HUES6 (cell line): ENCODE measurements around the gene UBE2D2.
"Not testable (repeated sequence)": the region's sequence is repeated elsewhere in the genome, so short reads cannot be mapped to it uniquely, and the experiment has no call there.

Source experiments
- H3K27ac ChIP-seq: 2 replicates; pipeline ENCODE4 v1.7.0; 2013; ENCODE audit warnings: low read depth, mild to moderate bottlenecking, low read length, inconsistent platforms
- H3K27me3 ChIP-seq: 2 replicates; pipeline ENCODE4 v1.6.1; 2013; ENCODE audit warnings: low read length; ENCODE audit not compliant: control insufficient read depth, insufficient read depth
- H3K36me3 ChIP-seq: 2 replicates; pipeline ENCODE4 v1.6.1; 2013; ENCODE audit warnings: low read length; ENCODE audit not compliant: control insufficient read depth, insufficient read depth
- H3K4me1 ChIP-seq: 2 replicates; pipeline ENCODE4 v1.6.1; 2013; ENCODE audit warnings: low read length; ENCODE audit not compliant: control insufficient read depth, insufficient read depth
- H3K4me3 ChIP-seq: 2 replicates; pipeline ENCODE4 v1.5.1; 2013; ENCODE audit warnings: low read depth, low read length
- H3K9ac ChIP-seq: one replicate; pipeline ENCODE4 v1.6.1; 2013; ENCODE audit warnings: mild to moderate bottlenecking, low read length
- H3K9me3 ChIP-seq: 2 replicates; pipeline ENCODE4 v1.6.1; 2013; ENCODE audit warnings: low read depth, low read length; ENCODE audit not compliant: control insufficient read depth, insufficient read depth

The UBE2D2 gene

DNA sequence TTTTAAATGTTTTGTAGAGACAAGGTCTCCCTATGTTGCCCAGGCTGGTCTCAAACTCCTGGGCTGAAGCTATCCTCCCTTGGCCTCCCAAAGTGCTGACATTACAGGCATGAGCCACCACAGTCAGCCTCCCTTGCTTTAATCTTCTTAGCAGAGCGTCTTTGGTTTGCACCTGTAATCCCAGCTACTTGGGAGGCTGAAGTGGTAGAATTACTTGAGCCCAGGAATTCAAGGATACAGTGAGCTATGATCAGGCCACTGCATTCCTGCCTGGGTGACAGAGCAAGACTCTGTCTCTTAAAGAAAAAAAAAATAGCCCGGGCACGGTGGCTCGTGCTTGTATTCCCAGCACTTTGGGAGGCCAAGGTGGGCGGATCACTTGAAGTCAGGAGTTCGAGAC, 27.8 kb downstream of the UBE2D2 start:
- no peaks in the 10 kb centered on the region for H3K27me3 ChIP-seq
- H3K36me3 ChIP-seq = peaks cover 32% of the 10 kb centered on the region
- no peak overlapping the region for H3K9ac ChIP-seq
- no peak overlapping the region for H3K4me3 ChIP-seq
- H3K9me3 ChIP-seq = no peaks in the 10 kb centered on the region
- H3K4me1 ChIP-seq = no peaks in the 10 kb centered on the region
- no peak overlapping the region for H3K27ac ChIP-seq

DNA sequence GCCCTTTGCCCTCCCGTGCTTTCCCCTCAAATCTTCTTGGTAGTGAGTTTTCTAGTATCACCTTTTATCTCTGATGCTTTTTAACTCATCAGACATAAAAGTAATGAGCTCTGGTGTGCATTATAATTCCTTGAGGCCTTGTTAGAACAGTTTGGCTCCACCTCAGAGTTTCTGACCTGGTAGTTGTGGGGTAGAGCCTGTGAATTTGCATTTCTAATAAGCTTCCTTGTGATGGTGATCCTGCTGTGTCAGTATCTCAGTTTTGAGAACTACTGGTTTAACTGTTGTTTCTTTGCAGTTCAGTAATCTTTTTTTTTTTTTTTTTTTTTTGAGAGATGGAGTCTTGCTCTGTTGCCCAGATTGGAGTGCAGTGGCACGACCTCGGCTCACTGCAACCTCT, 31.1 kb downstream of the UBE2D2 start:
- Histone ChIP-seq H3K27ac (no peak overlapping the region), H3K4me1 (no peaks in the 10 kb centered on the region), H3K9ac (no peak overlapping the region)

DNA sequence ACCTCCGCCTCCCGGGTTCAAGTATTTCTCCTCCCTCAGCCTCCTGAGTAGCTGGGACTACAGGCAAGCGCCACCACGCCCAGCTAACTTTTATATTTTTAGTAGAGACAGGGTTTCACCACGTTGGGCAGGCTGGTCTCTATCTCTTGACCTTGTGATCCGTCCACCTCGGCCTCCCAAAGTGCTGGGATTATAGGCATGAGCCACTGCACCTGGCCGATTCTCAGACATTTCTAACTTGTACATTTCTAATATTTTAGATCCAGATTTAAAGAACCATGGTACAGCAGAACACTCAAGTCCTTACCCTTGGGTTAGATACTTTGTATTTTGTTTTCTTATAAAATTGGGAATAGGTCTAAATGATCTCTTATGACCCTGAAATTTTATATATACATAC, 31.9 kb downstream of the UBE2D2 start:
- H3K4me3 ChIP-seq, H3K27ac ChIP-seq, H3K27me3 ChIP-seq, H3K9ac ChIP-seq, H3K9me3 ChIP-seq, H3K4me1 ChIP-seq: not testable (repeated sequence)
- H3K36me3 ChIP-seq = peaks cover 16% of the 10 kb centered on the region; the same call in 1 of the 2 replicates

More for the DNA sequence above, 31.1 kb downstream of the UBE2D2 start:
- Histone ChIP-seq H3K9me3 (no peaks in the 10 kb centered on the region), H3K27me3 (no peaks in the 10 kb centered on the region), H3K4me3 (no peak overlapping the region), H3K36me3 (peaks cover 16% of the 10 kb centered on the region; the same call in 1 of the 2 replicates)

DNA sequence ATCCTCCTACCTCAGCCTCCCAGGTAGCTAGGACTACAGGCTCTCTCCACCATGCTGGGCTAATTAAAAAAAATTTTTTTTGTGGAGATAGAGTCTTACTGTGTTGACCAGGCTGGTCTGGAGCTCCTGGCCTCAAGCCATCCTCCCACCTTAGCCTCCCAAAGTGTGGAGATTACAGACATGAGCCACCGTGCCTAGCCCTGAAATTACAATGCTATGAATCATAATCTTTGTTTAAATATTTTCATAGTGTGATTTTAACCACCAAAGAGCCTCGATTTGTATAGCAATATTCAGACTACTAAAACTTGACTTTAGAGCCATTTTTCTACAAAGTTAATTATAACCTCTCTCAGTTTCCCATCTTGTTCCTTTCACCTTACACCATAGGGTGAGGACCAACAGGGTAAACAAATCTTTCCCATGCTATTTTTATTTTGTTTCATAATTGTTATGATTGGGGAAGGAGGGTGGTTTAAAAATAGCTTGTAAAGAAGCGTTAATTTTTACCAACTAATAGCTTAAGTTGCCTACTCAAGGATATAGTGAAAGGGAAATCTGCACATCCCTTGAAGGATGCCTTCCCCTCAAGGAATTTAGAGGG, 32.7 kb downstream of the UBE2D2 start:
- no peaks in the 10 kb centered on the region for H3K27me3 ChIP-seq
- H3K9ac ChIP-seq = no peak overlapping the region
- no peaks in the 10 kb centered on the region for H3K4me1 ChIP-seq
- H3K36me3 ChIP-seq = peaks cover 9% of the 10 kb centered on the region; the same call in 1 of the 2 replicates
- H3K9me3 ChIP-seq = no peaks in the 10 kb centered on the region
- no peak overlapping the region for H3K27ac ChIP-seq
- H3K4me3 ChIP-seq = no peak overlapping the region

DNA sequence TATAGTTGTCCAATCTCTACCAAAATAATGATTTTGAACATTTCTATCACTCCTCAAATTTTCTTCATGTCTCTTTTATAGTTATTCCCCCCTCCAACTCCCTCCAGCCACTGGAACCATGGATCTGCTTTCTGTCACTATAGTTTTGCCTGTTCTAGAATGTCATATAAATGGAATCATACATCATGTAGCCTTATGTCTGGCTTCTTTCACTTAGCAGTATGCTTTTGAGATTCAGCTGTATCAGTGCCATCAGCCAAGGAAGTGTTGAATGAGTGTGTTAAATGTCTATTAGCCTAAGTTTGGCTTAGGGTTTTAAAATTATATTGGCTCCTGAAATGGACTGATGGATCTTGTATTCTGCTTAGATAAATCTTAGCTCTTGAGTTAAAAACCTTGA, 36.0 kb downstream of the UBE2D2 start:
- H3K36me3 ChIP-seq = peaks cover 23% of the 10 kb centered on the region
- H3K4me3 ChIP-seq = no peak overlapping the region
- H3K27ac ChIP-seq = no peak overlapping the region
- H3K4me1 ChIP-seq = no peaks in the 10 kb centered on the region
- no peak overlapping the region for H3K9ac ChIP-seq
- H3K27me3 ChIP-seq = no peaks in the 10 kb centered on the region
- no peaks in the 10 kb centered on the region for H3K9me3 ChIP-seq

DNA sequence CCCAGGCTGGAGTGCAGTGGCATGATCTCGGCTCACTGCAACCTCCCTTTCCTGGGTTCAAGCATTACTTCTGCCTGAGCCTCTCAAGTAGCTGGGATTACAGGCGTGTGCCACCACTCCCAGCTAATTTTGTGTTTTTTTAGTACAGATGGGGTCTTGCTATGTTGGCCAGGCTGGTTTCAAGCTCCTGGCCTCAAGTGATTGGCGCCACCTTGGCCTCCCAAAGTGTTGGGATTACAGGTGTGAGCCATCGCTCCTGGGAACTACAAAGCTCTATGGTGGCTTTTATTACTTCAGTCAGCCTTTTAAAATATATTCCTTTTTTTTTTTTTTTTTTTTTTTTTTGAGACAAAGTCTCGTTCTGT, 37.4 kb downstream of the UBE2D2 start:
- not testable (repeated sequence) for H3K27me3 ChIP-seq, H3K4me1 ChIP-seq, H3K9ac ChIP-seq, H3K27ac ChIP-seq, H3K4me3 ChIP-seq, H3K9me3 ChIP-seq
- peaks cover 37% of the 10 kb centered on the region for H3K36me3 ChIP-seq

DNA sequence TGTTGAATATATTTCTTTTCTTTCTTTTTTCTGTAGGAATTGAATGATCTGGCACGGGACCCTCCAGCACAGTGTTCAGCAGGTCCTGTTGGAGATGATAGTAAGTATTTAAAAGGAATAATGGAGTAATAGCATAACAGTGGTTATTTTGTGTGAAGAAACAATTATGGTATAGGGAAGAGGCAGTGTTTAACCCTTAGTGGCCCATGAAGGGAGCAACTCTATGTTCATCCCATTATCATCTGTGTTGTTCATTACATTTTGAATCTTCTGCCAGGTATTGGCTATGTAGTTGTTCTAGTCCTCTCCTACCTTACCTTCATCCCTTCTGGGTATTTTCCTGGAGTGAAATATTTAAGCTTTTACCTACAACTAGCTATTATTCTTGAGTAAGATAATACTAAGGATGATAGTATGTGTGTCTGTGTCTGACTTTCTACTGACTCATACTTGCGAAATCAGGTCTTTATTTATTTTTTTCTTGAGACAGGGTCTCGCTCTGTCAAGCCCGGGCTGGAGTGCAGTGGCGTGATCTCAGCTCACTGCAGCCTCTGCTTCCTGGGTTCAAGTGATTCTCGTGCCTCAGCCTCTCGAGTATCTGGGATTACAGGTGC, 39.3 kb downstream of the UBE2D2 start:
- Histone ChIP-seq H3K4me1 (no peaks in the 10 kb centered on the region), H3K27ac (no peak overlapping the region), H3K36me3 (peaks cover 52% of the 10 kb centered on the region)

DNA sequence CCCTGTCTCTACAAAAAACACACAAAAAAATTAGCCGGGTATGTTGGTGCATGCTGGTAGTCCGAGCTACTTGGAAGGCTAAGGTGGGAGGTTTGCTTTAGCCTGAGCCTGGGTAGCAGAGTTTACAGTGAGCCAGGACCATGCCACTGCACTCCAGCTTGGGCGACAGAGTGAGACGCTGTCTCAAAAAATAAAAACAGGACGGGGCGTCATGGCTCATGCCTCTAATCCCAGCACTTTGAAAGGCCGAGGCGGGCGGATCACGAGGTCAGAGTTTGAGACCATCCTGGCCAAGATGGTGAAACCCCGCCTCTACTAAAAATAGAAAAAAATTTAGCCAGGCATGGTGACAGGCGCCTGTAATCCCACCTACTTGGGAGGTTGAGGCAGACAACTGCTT, 40.3 kb downstream of the UBE2D2 start:
- Histone ChIP-seq H3K27me3 (no peaks in the 10 kb centered on the region), H3K4me3 (no peak overlapping the region), H3K36me3 (peaks cover 56% of the 10 kb centered on the region), H3K27ac (no peak overlapping the region), H3K4me1 (no peaks in the 10 kb centered on the region), H3K9me3 (no peaks in the 10 kb centered on the region), H3K9ac (no peak overlapping the region)

More for the DNA sequence above, 39.3 kb downstream of the UBE2D2 start:
- Histone ChIP-seq H3K4me3 (no peak overlapping the region), H3K27me3 (no peaks in the 10 kb centered on the region), H3K9ac (no peak overlapping the region), H3K9me3 (no peaks in the 10 kb centered on the region)

DNA sequence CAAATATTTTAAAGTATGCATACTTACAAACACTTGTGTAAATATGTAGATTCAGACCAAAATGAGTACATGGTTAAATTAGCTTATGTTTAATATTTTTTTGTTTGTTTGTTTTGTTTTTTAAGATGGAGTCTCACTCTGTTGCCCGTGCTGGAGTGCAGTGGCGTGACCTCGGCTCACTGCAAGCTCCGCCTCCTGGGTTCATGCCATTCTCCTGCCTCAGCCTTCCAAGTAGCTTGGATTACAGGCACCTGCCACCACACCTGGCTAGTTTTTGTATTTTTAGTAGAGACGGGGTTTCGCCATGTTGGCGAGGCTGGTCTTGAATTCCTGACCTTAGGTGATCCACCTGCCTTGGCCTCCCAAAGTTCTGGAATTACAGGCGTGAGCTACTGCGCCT, 40.8 kb downstream of the UBE2D2 start:
- H3K9ac ChIP-seq, H3K4me3 ChIP-seq, H3K4me1 ChIP-seq, H3K27ac ChIP-seq, H3K9me3 ChIP-seq, H3K27me3 ChIP-seq: not testable (repeated sequence)
- H3K36me3 ChIP-seq = peaks cover 58% of the 10 kb centered on the region

DNA sequence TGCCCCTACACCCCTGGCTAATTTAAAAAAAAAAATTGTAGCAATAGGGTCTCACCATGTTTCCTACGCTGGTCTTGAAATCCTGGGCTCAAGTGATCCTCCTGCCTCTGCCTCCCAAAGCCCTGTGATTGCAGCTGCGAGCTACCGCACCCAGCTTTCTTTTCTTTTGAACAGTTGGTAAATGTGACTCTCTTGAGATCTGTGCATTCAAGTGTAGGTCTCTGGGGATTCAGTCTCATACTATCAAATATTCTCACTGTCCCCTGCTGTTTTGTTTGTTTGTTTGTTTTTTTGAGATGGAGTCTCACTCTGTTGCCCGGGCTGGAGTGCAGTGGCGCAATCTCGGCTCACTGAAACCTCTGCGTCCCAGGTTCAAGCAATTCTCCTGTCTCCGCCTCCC, 44.7 kb downstream of the UBE2D2 start:
- H3K27me3 ChIP-seq = no peaks in the 10 kb centered on the region
- no peak overlapping the region for H3K27ac ChIP-seq
- peaks cover 54% of the 10 kb centered on the region for H3K36me3 ChIP-seq
- no peak overlapping the region for H3K4me3 ChIP-seq
- H3K9ac ChIP-seq = no peak overlapping the region
- H3K4me1 ChIP-seq = no peaks in the 10 kb centered on the region
- no peaks in the 10 kb centered on the region for H3K9me3 ChIP-seq

DNA sequence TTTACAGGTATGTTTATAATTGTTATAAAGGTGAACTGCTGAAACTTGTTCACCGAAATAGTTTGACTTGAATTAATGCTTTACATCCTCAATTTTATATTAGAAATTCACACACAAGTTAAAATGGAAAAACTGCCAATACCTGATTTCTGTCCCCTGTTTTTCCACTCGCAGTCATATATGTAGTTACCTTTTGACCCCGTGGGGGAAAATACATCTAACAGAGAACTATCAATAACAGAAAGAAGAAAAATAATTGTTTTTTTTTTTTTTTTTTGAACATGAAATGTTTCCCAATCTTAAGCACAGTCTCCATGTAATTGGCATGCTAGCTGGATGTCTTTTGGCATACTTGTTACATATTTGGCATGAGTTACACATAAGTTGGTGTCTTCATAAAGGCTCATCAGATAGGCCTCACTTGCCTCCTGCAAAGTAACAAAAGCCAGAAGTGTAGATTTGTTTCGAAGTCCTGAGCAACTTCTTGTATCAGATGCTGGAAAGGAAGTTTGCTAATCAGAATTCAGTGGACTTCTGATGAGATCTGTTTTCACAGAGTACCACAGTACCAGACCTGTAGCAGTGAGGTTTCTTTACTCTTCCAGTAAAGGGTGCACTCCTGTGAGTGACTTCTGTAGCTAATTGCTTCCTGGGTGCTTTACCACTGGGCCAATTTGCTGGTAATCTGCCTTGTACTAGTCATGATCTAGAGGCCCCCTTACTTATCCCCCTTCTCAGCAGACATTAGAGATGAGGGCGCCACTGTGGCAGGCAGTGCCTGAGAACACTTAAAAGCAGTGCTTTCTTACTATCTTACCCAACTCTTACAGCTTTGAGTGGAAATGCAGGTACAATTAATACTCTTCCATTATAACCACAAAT, 50.8 kb downstream of the UBE2D2 start:
- no peak overlapping the region for H3K4me3 ChIP-seq
- H3K9ac ChIP-seq = no peak overlapping the region
- no peaks in the 10 kb centered on the region for H3K9me3 ChIP-seq
- no peaks in the 10 kb centered on the region for H3K27me3 ChIP-seq
- H3K4me1 ChIP-seq = no peaks in the 10 kb centered on the region
- H3K27ac ChIP-seq = no peak overlapping the region
- peaks cover 49% of the 10 kb centered on the region for H3K36me3 ChIP-seq
